ENCODE results near the gene SMAD4. TPM values are rescaled to one million over a fixed set of nuclear protein-coding genes. Genes with fewer than 3 reads are reported as not detected.
"Not testable (repeated sequence)": the region's sequence is repeated elsewhere in the genome, so short reads cannot be mapped to it uniquely, and the experiment has no call there.

Gene SMAD4
- polyA plus RNA-seq, 1 donor, result 79.7 TPM

DNA sequence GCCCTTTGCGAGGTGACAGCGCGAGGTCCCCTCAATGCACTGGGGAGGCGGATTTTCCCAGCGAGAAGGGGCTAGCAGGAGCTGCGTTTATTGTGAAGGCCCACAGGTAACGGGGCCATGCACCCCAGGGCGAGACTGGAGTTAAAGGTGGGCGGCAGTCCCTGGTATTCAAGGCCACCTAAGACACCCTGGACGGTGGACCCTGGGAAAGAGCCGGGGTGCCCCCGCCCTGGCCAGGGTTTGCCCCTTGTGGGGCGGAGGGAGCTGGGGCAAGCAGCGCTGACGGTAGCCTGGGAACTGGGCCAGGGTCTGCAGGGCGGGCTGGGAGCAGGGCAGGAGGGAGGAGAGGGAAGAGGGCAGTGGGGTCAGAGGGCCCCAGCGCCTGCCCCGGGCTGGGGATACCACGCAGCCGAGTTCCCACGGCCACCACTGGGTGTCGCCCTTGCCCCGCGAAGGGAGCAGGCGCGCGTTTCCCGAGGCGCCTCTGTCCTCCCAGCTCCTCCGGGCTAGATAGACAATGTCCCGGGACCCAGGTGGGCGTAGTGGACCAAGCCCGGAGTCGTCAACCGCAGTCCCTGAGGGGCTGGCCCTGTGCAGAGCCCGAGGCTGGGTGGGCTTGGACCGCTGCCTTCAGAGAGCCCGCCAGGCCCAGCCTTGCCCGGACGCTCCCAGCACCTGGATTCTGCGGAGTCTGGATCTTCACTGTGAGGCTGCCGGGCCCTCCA, 80.2 kb downstream of the SMAD4 start:
- DNase-seq (ENCODE audit: low read depth), result no peak

- not testable (repeated sequence) for DNase-seq (ENCODE audit: low read depth)
Observed at GRCh38 chr18:51111633-51112355, 81.8 kb downstream of the SMAD4 start.

GRCh38 chr18:51116996-51117395, 87.0 kb downstream of the SMAD4 start:
- not testable (repeated sequence) for DNase-seq (ENCODE audit: low read depth)

DNA sequence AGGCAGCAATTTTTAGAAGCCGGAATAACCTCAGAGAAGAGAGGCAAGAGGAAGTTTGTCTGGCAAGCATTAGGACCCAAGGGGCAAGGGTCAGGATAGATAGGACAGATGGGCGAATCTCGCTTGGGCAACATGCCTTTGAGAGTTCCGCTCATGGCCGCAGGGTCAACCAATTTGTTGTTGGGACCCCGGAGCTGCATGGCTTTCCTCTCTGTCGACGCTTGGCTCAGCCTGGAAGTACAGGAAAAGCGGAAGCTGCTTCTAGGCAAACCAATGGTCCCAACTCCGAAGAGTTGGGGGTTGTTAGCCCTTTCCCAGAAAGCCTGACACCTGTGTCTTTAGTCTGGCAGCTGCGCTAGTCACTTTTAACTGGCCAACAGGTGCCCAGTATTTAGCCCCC, 89.5 kb downstream of the SMAD4 start:
- DNase-seq (ENCODE audit: low read depth), result not testable (repeated sequence)

- not testable (repeated sequence) for DNase-seq (ENCODE audit: low read depth)
Observed at GRCh38 chr18:51119976-51120375, 90.0 kb downstream of the SMAD4 start.

DNA sequence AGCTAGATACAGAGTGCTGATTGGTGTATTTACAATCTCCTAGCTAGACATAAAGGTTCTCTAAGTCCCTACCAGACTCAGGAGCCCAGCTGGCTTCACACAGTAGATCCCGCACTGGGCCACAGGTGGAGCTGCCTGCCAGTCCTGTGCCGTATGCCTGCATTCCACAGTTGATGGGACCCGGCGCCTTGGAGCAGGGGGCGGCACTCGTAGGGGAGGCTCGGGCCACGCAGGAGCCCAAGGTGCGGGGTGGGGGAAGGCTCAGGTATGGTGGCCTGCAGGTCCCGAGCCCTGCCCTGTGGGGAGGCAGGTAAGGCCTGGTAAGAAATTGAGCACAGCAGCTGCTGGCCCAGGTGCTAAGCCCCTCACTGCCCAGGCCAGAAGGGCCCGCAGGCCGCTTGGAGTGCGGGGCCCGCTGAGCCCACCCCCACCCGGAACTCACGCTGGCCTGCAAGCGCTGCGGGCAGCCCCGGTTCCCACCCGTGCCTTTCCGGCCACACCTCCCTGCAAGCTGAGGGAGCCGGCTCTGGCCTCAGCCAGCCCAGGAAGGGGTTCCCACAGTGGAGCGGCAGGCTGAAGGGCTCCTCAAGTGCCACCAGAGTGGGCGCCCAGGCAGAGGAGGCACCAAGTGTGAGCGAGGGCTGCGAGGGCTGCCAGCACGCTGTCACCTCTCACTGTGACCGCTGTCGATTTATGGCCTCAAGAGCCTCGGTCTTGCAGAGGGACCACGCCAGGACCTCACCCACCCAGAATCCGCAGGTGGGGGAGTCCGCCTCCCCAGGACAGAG, 91.0 kb downstream of the SMAD4 start:
- DNase-seq (ENCODE audit: low read depth), result no peak

GRCh38 chr18:51121597-51121857, 91.5 kb downstream of the SMAD4 start:
- no peak for DNase-seq (ENCODE audit: low read depth)

DNA sequence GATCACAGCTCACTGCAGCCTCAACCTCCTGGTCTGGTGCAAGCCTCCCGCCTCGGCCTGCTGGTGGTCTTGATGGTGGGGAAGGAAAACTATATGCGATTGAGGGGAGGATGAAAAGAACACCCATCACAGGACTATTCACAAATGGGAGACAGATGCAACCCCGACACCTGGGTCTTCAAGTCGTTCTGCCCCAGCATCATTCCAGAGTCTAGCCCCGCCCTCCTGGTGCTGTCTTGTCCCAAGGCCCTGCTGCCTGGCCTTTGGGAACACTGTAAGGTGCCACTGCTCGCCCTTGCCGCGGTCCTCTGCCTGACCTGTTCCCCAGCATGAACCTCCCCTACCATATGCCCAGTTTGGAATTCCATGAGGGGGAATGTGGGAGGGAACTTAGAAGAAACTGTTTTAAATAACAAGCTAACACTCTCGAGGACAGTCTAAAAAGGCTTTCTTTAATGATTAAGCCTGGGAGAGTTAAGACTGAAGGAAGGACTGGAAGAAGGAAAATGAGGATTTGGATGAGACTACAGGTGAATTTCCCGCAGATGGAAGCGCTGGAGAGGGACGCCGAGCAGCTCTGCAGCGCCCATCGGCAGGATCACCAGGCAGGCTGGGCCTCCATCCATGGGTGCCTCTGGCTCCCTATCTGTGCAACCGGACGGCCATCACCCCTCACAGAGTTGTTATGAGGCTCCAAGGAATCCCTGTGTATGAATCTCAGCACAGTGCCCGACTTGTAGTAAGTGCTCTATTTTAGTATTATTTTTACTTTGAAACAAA, 92.4 kb downstream of the SMAD4 start:
- DNase-seq (ENCODE audit: low read depth), result no peak

GRCh38 chr18:51123046-51123395, 93.0 kb downstream of the SMAD4 start:
- no peak for DNase-seq (ENCODE audit: low read depth)

DNA sequence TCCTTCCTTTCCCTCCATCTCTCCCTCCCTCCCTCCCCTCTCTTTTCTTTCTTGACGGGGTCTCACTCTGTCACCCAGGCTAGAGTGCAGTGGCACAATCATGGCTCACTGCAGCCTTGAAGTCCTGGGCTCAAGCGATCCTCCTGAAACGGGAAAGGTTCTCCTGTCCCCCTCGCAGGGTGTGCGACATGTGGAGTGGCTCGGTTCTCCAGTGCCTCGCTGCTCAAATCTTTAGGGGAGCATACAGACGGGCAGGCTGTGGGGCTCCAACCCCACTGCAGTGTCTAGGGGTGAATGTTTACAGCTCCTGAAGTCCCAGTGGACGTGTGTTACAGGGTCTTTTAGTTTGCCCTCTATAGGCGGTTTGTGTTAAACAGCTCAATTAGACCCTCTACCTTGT, 93.5 kb downstream of the SMAD4 start:
- DNase-seq (ENCODE audit: low read depth), result no peak

GRCh38 chr18:51123936-51124486, 94.0 kb downstream of the SMAD4 start:
- DNase-seq (ENCODE audit: low read depth), result no peak

- DNase-seq (ENCODE audit: low read depth), result no peak
Observed at GRCh38 chr18:51125976-51126375, 96.0 kb downstream of the SMAD4 start.

DNA sequence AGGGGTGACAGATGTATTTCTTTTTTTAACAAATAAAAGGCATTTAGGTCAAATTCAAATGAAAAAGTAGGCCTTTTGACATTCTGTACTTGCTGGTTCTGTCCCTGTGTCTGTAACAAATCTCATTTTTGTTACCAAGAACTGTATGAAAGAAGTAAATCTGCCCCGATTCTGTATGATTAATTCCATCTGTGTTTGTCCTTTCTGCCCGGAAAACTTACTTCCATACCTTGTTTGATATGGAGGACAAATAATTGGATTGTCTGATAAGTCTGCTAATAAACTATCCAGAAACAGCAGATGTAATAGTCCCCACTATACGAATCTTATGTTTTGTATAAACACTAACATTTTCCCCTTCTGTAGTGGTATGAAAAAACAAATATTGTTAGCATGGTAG, 97.7 kb downstream of the SMAD4 start:
- DNase-seq (ENCODE audit: low read depth), result no peak

GRCh38 chr18:51128533-51128932, 98.5 kb downstream of the SMAD4 start:
- DNase-seq (ENCODE audit: low read depth), result no peak

GRCh38 chr18:51132256-51132935, 102.4 kb downstream of the SMAD4 start:
- no peak for DNase-seq (ENCODE audit: low read depth)

DNA sequence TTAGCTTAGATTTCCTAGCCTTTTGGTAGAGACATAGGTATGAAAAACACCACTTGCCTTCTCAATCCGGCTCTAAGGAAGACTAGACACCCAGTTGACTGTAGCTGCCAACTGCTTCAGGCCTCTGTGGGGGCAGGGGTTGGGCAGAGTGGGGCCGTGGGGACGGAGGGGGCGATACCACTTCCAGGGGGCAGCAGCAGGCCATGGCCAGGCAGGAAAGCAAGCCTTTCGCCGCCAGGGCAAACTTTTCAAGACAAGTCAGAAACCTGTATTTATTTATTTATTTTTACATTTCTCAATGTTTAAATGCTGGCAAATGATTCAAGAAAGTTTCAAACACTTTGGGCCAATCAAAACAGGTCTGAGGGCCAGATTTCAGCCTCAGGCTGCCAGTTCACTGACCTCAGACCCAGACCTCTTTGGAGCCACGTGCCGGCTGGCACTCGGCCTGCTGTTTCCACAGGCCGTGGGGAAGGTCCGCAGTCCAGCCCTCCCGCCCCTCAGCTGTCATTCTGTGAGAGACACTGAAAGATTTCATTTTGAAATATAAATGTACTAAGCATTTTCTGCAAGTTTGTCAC, 103.7 kb downstream of the SMAD4 start:
- no peak for DNase-seq (ENCODE audit: low read depth)

Other genes starting within 250 kb of the SMAD4 start
- gene MRO, start 210.2 kb upstream of the SMAD4 start, polyA plus RNA-seq (ENCODE audit: insufficient read length), result 0.33 TPM
- 27.8 TPM for gene ME2, start 151.1 kb upstream of the SMAD4 start, polyA plus RNA-seq (ENCODE audit: insufficient read length)
- gene ELAC1, start 62.2 kb upstream of the SMAD4 start, polyA plus RNA-seq (ENCODE audit: insufficient read length), result 6.4 TPM
- 30.4 TPM for gene MEX3C, start 167.5 kb downstream of the SMAD4 start, polyA plus RNA-seq (ENCODE audit: insufficient read length)

All from forelimb muscle (tissue), 1 donor.